GM21737 (cell line): Measurements from ENCODE around the gene ADO.

Experiments used
- ATAC-seq: cut with Tn5 transposase; IDR thresholded peaks from one replicate; pipeline ENCODE4 v1.9.1; 2021; ENCODE audit warnings: mild to moderate bottlenecking, moderate library complexity; ENCODE audit not compliant: unreplicated experiment

ADO gene

GRCh38 chr10:62790571-62790970 is 13.9 kb upstream of the ADO start:
- ATAC-seq: no peak

GRCh38 chr10:62792261-62792660 is 12.3 kb upstream of the ADO start:
- ATAC-seq: no peak

DNA sequence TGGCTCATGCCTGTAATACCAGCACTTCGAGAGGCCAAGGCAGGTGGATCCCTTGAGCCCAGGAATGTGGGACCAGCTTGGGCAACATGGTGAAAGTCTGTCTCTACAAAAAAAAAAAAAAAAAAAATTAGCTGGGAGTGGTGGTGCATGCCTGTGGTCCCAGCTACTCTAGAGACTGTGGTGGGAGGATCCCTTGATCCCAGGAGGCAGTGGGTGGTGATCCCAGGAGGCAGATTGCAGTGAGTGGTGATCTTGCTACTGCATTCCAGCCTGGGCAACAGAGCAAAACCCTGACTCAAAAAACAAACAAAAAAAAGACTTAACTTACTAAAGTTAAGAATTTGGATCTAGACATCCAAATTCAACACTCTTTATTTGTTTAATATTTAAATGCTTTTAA is 10.2 kb upstream of the ADO start:
- no peak for ATAC-seq

DNA sequence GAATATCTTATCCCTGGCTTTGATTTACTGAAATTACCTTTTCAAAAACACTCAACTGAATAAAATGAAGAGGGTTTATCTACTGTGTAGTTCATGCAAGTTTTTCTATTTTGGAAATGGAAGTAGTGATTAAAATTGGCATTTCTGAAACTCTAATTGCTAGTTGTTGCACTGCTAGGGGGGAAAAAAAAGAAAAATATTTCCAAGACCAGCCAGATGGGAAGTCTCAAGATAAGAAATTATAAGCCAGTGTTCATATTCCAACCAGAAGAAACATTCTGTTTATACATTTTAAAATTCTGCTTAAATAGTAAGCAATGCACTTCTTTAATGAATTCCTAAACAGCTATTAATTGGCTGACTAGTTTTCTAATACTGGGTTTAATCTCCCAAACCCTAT is 9.4 kb upstream of the ADO start:
- no peak for ATAC-seq

DNA sequence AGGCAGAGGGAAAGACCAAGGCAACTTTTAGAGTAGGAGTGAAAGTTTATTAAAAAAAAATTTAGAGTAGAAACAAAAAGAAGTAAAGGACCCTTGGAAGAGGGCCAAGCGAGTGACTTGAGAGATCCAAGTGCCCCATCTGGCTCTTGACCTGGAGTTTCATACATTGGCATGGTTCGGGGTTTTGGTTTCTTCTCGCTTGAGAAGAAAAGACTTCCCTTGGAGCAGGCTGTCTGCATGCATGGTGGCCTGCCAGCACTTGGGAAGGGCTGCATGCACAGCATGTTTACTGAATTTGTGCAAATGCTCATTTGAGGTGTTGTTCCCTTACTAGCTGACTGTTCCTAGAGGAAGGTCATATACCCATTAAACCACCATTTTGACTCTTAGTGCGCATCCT is 8.8 kb upstream of the ADO start:
- no peak for ATAC-seq

GRCh38 chr10:62796896-62797295 is 7.6 kb upstream of the ADO start:
- ATAC-seq: no peak

GRCh38 chr10:62801871-62802270 is 2.6 kb upstream of the ADO start:
- ATAC-seq: no peak

DNA sequence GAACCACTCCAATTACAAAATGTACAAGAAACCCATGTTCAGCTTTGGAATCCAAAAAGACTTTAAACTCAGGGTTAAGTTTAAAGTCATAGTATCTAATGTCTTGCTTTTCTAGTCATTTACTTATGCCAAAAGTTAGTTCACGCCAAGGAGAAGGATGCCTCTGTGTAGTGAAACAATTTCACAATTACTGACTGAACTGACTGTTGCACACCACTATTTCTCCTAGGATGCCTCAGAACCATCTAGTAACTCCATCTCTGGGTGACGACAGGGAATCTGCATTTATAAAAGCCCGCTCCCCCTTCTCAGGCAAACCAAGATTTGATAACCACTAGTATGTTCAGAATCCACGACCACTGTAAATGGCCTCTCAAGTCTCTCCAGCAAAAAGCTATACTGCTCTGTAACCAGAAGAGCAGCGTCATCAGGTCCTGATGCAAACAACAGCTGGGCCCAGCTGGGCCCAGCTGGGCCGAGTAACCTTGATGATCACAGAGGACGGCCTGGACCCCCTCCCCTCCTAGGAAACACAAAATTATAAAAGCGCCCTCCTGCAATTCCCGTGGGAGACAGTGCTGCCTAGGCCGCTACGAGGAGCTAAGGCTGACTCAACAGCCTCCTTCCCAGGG is 680 bp upstream of the ADO start:
- ATAC-seq: peak; percentile 1

- ATAC-seq: peak; percentile 5
These were observed 945 bp downstream of the ADO start for GRCh38 chr10:62805231-62806099.

DNA sequence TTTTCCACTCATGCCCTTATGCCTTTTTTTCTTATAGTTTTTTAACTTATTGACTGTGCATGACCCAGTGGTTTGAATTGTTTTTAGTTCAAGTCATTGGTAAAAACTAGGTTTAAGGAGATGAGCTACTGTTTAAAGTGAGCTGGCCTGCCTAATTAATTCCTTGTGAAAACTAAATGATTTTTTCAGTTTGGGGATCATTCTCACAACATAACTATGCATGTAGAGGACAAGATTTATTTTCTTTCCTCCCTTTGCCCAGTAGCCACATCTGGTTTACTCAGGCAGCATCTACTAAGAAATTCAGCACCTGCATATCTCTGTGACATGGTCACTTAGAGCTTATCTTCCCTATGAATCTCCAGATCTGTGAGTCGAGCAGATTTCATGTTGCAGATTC is 1.7 kb downstream of the ADO start:
- ATAC-seq: no peak

- ATAC-seq: no peak
These were observed 5.8 kb downstream of the ADO start for GRCh38 chr10:62810156-62810902.

GRCh38 chr10:62811159-62811875 is 6.8 kb downstream of the ADO start:
- ATAC-seq: peak; percentile 27

- ATAC-seq: no peak
These were observed 8.3 kb downstream of the ADO start for GRCh38 chr10:62812672-62813439.

DNA sequence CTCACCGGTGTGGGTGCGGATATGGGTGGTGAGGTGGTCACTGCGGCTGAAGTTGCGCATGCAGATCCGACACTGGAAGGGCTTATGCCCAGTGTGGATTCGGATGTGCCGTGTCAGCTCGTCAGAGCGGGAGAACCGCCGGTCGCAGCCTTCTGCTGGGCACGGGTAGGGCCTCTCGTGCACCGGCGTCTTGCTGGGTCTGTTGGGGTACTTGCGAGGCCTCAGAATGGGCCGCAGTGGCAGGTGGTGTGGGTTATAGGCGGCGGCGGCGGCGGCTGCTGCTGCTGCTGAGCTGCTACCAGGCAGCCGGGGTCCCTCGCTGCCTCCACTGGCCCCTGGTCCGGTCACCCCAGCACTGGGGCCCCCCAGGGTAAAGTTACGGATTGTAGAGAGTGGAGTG is 8.9 kb downstream of the ADO start:
- no peak for ATAC-seq

DNA sequence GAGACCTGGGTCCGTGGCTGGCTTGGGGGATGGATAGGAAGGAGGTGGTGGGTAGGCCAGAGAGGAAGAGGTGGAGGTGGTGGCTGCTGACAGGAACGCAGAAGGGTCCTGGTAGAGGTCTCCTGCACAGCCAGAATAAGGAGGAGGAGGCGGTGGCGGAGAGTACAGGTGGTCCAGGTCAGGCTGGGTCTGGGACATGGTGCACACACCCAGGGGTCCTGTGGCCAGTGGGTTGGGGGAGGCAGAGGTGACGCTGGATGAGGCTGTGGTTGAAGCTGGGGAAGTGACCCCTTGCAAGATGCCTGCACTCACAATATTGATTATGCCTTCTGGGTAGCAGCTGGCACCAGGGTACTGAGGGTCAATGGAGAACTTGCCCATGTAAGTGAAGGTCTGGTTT is 9.5 kb downstream of the ADO start:
- no peak for ATAC-seq

DNA sequence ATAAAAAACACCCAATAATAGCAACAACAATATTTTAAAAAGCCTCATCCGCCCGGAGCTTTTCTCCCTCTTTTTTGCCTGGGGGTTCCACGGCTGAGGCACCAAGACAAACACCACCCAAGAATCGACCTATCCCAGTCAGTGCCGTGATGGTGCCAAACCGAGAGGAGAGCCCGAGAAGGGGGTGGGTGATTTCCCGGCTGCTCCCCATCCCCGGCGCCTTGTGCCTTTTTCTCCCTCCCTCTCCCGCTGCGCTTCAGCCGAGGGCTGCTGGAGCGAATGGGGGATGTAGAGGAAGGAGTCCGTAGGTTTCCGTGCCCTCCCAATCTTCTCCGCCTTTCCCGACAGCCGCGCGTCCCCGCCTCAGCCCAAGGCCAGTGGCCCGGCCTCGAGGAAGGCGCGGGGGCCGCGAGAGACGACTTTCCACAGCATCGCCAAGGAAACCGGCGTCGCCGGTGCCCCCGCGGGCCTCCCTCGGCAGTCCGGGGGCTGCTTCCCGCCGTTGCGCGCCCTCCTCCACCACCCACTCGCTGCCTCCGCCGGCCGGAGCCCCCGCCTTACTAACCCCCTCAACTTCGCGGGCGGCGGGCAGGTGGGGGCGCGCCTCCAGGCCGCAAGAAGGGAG is 10.3 kb downstream of the ADO start:
- no peak for ATAC-seq

- ATAC-seq: no peak
These were observed 11.0 kb downstream of the ADO start for GRCh38 chr10:62815381-62816075.

- ATAC-seq: no peak
These were observed 11.5 kb downstream of the ADO start for GRCh38 chr10:62816076-62816330.

DNA sequence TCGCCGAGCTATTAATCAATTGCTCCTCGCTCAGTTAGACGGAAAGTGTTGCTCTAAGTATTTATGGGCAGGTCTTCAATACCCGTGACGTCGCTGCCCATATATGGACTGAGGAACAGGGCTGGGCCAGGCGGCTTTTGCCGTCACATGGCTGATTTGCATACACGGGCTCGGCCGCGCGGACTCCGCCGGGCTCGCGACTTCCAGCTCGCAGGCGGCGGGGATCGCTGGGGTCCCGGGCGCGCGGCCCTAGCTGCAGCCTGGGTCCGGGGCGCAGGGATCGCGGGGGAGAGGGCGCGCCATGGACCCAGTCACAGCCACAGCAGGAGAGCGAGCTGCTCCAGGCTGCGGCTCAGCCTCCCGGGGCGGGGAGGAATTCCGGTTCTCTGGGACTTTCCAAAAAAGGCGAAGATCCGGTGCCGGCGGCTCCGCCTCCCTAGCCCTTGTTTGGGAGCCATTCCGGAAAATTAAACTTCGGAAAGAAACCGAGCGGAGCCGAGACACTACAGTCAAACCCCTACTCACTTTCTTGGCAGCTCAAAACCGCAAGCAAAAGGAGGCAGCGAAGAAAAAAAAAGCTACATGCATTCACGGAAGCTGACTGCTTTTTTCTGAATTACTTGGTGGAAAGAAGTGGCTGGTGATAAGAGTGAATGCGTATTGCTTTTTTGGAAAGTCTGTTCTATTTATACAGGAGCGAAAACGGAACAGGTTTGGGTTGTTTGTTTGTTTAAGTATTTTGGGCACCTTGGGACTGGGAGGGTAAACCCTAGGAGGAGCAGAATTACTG is 12.0 kb downstream of the ADO start, which contains the start of gene EGR2:
Gene EGR2, minus strand, starts transcription at position 36 of the 790 bp plus-strand sequence. CDS start 337 bp downstream, outside the sequence.
- peak; percentile 77 for ATAC-seq
